K562 (cell line): ENCODE results near the gene ZNF480. TPM values are rescaled to one million over a fixed set of nuclear protein-coding genes. Genes with fewer than 3 reads are reported as not detected.

Experiments
- ATAC-seq: fragments of 200-7000 bp; cut with Tn5 transposase; 3 replicates; pipeline ENCODE4 v1.9.1; 2020; ENCODE audit warnings: moderate library complexity
- BruUV-seq: library from RNA; stranded (reverse); fragments of 400-500 nt; replicated peaks from 2 replicates; lab custom pipeline; 2021; lab: Mats Ljungman, UMichigan
- CTCF ChIA-PET: fragments of 300-600 bp; formaldehyde crosslinking; extraction: SDS; loops from one replicate; lab custom pipeline; 2021; ENCODE audit warnings: low intra/inter-chr PET ratio; lab: Yijun Ruan, JAX
- POLR2A ChIA-PET: fragments of 300-600, 350-650 bp; sonication (Branson Sonifier 250); formaldehyde crosslinking; extraction: SDS; loops from one replicate; lab custom pipeline; 2021; ENCODE audit warnings: antibody characterized with exemption, inconsistent platforms; lab: Yijun Ruan, JAX
- DNase-seq, 4 experiments: peaks; one replicate each; pipeline versions ENCODE4 v3.0.0 to v3.0.0-alpha.2; 2011 to 2018; ENCODE audit warnings: low spot score in 3 of 4, mixed read lengths in 3 of 4; ENCODE audit errors: extremely low read depth in 1 of 4
- FAIRE-seq: peaks from 2 replicates; lab custom pipeline; 2011; peaks lifted over from hg19 to GRCh38; lab: Jason Lieb, UNC
- H2AFZ ChIP-seq: 2 replicates; pipeline ENCODE4 v1.6.0; 2011; ENCODE audit warnings: low read depth, low read length, control low read depth, inconsistent platforms
- H3K27ac ChIP-seq: fragments of 200-600 bp; 3 replicates; pipeline ENCODE4 v1.8.0; 2011; ENCODE audit warnings: low read depth, mild to moderate bottlenecking, control low read depth, inconsistent platforms, low read length, moderate library complexity, mixed read lengths; ENCODE audit errors: extremely low read depth
- H3K27me3 ChIP-seq, 2 experiments: fragments of 300-600 bp in 1 of 2; 2 replicates in 1 of 2; 3 replicates in 1 of 2; pipeline versions ENCODE4 v1.6.0 to v1.8.0; 2011; ENCODE audit warnings: inconsistent platforms in 2 of 2, low read length in 2 of 2, mild to moderate bottlenecking in 1 of 2, mixed read lengths in 1 of 2, moderate library complexity in 1 of 2; ENCODE audit not compliant: control insufficient read depth in 2 of 2, insufficient read depth in 2 of 2
- H3K36me3 ChIP-seq: fragments of 300-600 bp; 3 replicates; pipeline ENCODE4 v1.8.0; 2011; ENCODE audit warnings: mild to moderate bottlenecking, low read length, inconsistent platforms; ENCODE audit not compliant: control insufficient read depth, insufficient read depth
- H3K4me1 ChIP-seq, 2 experiments: fragments of 200-600 bp in 1 of 2; replicated peaks in 1 of 2; 2 replicates in 1 of 2; 3 replicates in 1 of 2; pipeline versions ENCODE4 v1.5.1 to v1.8.0; 2011; ENCODE audit warnings: inconsistent platforms in 2 of 2, low read length in 2 of 2, mild to moderate bottlenecking in 1 of 2, mixed read lengths in 1 of 2, moderate library complexity in 1 of 2; ENCODE audit not compliant: control insufficient read depth in 2 of 2, insufficient read depth in 2 of 2
- H3K4me2 ChIP-seq: 2 replicates; pipeline ENCODE4 v1.6.1; 2011; ENCODE audit warnings: low read length, control low read depth, inconsistent platforms, mixed read lengths; ENCODE audit not compliant: insufficient read depth
- H3K4me3 ChIP-seq: fragments of 200-600 bp; sonication (generic), shearing (Covaris generic); 2 replicates; pipeline ENCODE4 v1.5.1; 2016; ENCODE audit warnings: control low read depth, inconsistent platforms
- H3K79me2 ChIP-seq: fragments of 200-600 bp; 3 replicates; pipeline ENCODE4 v1.8.0; 2011; ENCODE audit warnings: low read length, inconsistent platforms; ENCODE audit not compliant: control insufficient read depth, insufficient read depth
- H3K9ac ChIP-seq, 2 experiments: 2 replicates each; pipeline versions ENCODE4 v1.6.0 to v1.6.1; 2011; ENCODE audit warnings: low read depth in 2 of 2, low read length in 2 of 2, control low read depth in 1 of 2, inconsistent platforms in 1 of 2, mild to moderate bottlenecking in 1 of 2, mixed read lengths in 1 of 2; ENCODE audit not compliant: insufficient read depth in 1 of 2
- H3K9me1 ChIP-seq: one replicate; pipeline ENCODE4 v1.6.0; 2011; ENCODE audit warnings: inconsistent platforms, mild to moderate bottlenecking, low read length, moderate library complexity; ENCODE audit not compliant: control insufficient read depth, insufficient read depth
- H3K9me3 ChIP-seq: replicated peaks from 2 replicates; pipeline ENCODE4 v1.5.1; 2011; ENCODE audit warnings: low read depth, low read length, inconsistent platforms; ENCODE audit not compliant: control insufficient read depth, insufficient read depth
- H4K20me1 ChIP-seq: replicated peaks from 2 replicates; pipeline ENCODE4 v1.6.1; 2011; ENCODE audit warnings: low read length, inconsistent platforms, mixed read lengths; ENCODE audit not compliant: control insufficient read depth, insufficient read depth
- C11orf30 ChIP-seq: fragments of 450-650 bp; IDR thresholded peaks from 2 replicates; pipeline ENCODE4 v1.6.1; 2016; ENCODE audit warnings: low read depth, mild to moderate bottlenecking
- CHD2 ChIP-seq: IDR thresholded peaks from 2 replicates; pipeline ENCODE4 v1.6.1; 2011; ENCODE audit warnings: low read depth, low read length
- MBD2 ChIP-seq: sonication (generic); IDR thresholded peaks from 2 replicates; pipeline ENCODE4 v1.6.1; 2016; ENCODE audit warnings: low read depth, borderline replicate concordance
- MCM7 ChIP-seq, 2 experiments: fragments of 450-650 bp; IDR thresholded peaks; 2 replicates each; pipeline ENCODE4 v1.6.1; 2016 to 2018
- MITF ChIP-seq: IDR thresholded peaks from 2 replicates; pipeline ENCODE4 v1.6.1; 2014; ENCODE audit warnings: antibody characterized with exemption
- RBM15 ChIP-seq: fragments of 200-400 bp; formaldehyde crosslinking; IDR thresholded peaks from 2 replicates; pipeline ENCODE4 v1.6.1; 2018; ENCODE audit warnings: mild to moderate bottlenecking, low read length, moderate library complexity; ENCODE audit not compliant: insufficient read depth
- RHOXF2B ChIP-seq: fragments of 250-450 bp; sonication (Bioruptor Pico); conservative IDR thresholded peaks from 2 replicates; pipeline ENCODE4 v1.5.1; 2021
- SMAD4 ChIP-seq: fragments of 250-450 bp; sonication (Bioruptor Pico); conservative IDR thresholded peaks from 2 replicates; pipeline ENCODE4 v1.8.0; 2021; ENCODE audit warnings: inconsistent platforms, mild to moderate bottlenecking, moderate library complexity
- UBTF ChIP-seq, 2 experiments: IDR thresholded peaks; 2 replicates each; pipeline ENCODE4 v1.6.1; 2012; ENCODE audit warnings: improper control_type of control experiment in 2 of 2, low read depth in 2 of 2, low read length in 2 of 2, borderline replicate concordance in 1 of 2
- ZBTB5 ChIP-seq: fragments of 450-650 bp; IDR thresholded peaks from 2 replicates; pipeline ENCODE4 v1.6.1; 2017; ENCODE audit warnings: antibody characterized with exemption
- ZFP36 ChIP-seq: fragments of 150-350 bp; IDR thresholded peaks from 2 replicates; pipeline ENCODE4 v1.6.1; 2018; ENCODE audit warnings: low read length, low read depth; ENCODE audit not compliant: partially characterized antibody
- ZNF695 ChIP-seq: fragments of 450-650 bp; formaldehyde crosslinking; IDR thresholded peaks from 2 replicates; pipeline ENCODE4 v1.4.0; 2020; ENCODE audit warnings: mild to moderate bottlenecking, moderate library complexity
- WGBS: fragments of 100-300 bp; shearing (Covaris generic); methylation state at CpG from one replicate; pipeline ENCODE4 v1.1.6; 2016; ENCODE audit warnings: low coverage, mixed read lengths; ENCODE audit not compliant: insufficient coverage; ENCODE audit errors: missing lambda C conversion rate; 5-methylcytosine and 5-hydroxymethylcytosine counted together
- in situ Hi-C: fragments of 300-500 bp; cut with MboI; formaldehyde crosslinking; loops from 4 replicates; pipeline ENCODE4 v1.15.0; 2018; ENCODE audit warnings: inconsistent platforms, mixed read lengths
- intact Hi-C: fragments of 100-400 bp; cut with micrococcal nuclease; formaldehyde crosslinking; loops from 2 replicates; pipeline ENCODE4 v1.14.2; 2022
- polyA plus RNA-seq, 8 experiments: library from polyadenylated mRNA; depleted of rRNA in 4 of 8; stranded (reverse) in 5 of 8; unstranded in 3 of 8; fragments of >200 nt; fragmentation: Nextera tagmentation in 2 of 8; fragmentation: Illumina TruSeq in 1 of 8; extraction: Ambion mirVana in 2 of 8; extraction: Trizol in 1 of 8; gene quantifications; 2 replicates each; pipeline versions ENCODE4 v1.2.1 to v1.2.3, GENCODE V29; 2011 to 2014; ENCODE audit warnings: inconsistent platforms in 1 of 8, missing spikeins in 1 of 8
- total RNA-seq, 7 experiments: library from RNA; depleted of rRNA in 6 of 7; stranded (reverse); fragments of >200 nt in 6 of 7; fragmentation: Illumina TruSeq in 2 of 7; extraction: Trizol in 2 of 7; gene quantifications; 2 replicates each; pipeline versions ENCODE4 v1.2.1 to v1.2.3, GENCODE V29; 2011 to 2021; ENCODE audit warnings: low replicate concordance in 1 of 7
- TF ChIP-seq, protein P1 (sequence below): fragments of 450-650 bp; IDR thresholded peaks from 2 replicates; pipeline ENCODE4 v1.7.1; 2018; ENCODE audit warnings: mild to moderate bottlenecking, low read depth; ENCODE audit not compliant: partially characterized antibody
- TF ChIP-seq, protein P2 (sequence below): fragments of 450-650 bp; formaldehyde crosslinking; IDR thresholded peaks from 2 replicates; pipeline ENCODE4 v1.4.0; 2022; ENCODE audit warnings: missing genetic modification characterization

The ZNF480 gene
- total and polyA plus RNA-seq, 9 of the 15 experiments (the other 6 are each of a cell fraction or from before 2014, with no cell fraction given): 10.4 to 31.1 (median 22.3) TPM

DNA sequence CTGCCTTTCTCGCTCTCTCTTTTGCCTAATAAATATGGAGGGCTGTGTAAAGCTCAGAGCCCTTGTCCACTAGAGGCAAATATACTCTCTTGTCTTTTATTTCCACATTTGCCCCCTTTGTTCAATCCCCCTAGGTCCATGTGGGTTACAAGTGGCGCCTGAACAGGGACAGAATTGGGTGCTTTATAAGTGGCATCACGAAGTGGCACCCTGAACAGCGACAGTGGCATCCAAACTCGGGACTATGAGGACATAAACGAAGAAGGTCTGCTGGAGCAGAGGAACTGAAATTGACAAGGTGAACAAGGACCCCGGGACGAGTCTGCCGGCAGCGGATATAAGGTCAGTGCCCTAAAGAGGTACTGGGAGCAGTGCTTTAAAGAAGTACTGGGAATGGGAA is 34.8 kb downstream of the ZNF480 start:
- no peak for FAIRE-seq
- Histone ChIP-seq H3K27ac (no peak overlapping the region), H3K9me1 (no peaks in the 10 kb centered on the region), H3K4me1 (peaks cover 0 to 7% of the 10 kb centered on the region in 2 experiments; a peak in 2 of 5 replicates), H3K4me3 (no peak overlapping the region), H3K79me2 (no peaks in the 10 kb centered on the region), H3K36me3 (no peaks in the 10 kb centered on the region), H2AFZ (no peak overlapping the region), H4K20me1 (no peaks in the 10 kb centered on the region), H3K9ac (no peak overlapping the region), H3K9me3 (0 out of 2 replicates have a peak, but pooled peaks cover 1% of the 10 kb centered on the region), H3K4me2 (no peak overlapping the region), H3K27me3 (no peaks in the 10 kb centered on the region)
- WGBS: under 1% methylated on average over 10 of the region's 10 CpGs
- POLR2A ChIA-PET: no interaction called here
- BruUV-seq: no TSS peak
- CTCF ChIA-PET: no interaction called here
- intact Hi-C loops (no loop called here), in situ Hi-C loops (no loop called here)
- no peak for DNase-seq
- ATAC-seq: no peak
- no peak for TF ChIP-seq MCM7 (IDR thresholded peaks at IDR 0.05)
- no peak for TF ChIP-seq SMAD4
- TF ChIP-seq ZBTB5: no peak
- TF ChIP-seq ZNF695 (CRISPR knock-in tag): no peak
- TF ChIP-seq, protein P1, sequence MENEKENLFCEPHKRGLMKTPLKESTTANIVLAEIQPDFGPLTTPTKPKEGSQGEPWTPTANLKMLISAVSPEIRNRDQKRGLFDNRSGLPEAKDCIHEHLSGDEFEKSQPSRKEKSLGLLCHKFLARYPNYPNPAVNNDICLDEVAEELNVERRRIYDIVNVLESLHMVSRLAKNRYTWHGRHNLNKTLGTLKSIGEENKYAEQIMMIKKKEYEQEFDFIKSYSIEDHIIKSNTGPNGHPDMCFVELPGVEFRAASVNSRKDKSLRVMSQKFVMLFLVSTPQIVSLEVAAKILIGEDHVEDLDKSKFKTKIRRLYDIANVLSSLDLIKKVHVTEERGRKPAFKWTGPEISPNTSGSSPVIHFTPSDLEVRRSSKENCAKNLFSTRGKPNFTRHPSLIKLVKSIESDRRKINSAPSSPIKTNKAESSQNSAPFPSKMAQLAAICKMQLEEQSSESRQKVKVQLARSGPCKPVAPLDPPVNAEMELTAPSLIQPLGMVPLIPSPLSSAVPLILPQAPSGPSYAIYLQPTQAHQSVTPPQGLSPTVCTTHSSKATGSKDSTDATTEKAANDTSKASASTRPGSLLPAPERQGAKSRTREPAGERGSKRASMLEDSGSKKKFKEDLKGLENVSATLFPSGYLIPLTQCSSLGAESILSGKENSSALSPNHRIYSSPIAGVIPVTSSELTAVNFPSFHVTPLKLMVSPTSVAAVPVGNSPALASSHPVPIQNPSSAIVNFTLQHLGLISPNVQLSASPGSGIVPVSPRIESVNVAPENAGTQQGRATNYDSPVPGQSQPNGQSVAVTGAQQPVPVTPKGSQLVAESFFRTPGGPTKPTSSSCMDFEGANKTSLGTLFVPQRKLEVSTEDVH: no peak
- TF ChIP-seq MBD2: no peak
- TF ChIP-seq, protein P2, sequence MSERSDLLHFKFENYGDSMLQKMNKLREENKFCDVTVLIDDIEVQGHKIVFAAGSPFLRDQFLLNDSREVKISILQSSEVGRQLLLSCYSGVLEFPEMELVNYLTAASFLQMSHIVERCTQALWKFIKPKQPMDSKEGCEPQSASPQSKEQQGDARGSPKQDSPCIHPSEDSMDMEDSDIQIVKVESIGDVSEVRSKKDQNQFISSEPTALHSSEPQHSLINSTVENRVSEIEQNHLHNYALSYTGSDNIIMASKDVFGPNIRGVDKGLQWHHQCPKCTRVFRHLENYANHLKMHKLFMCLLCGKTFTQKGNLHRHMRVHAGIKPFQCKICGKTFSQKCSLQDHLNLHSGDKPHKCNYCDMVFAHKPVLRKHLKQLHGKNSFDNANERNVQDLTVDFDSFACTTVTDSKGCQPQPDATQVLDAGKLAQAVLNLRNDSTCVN (CRISPR knock-in tag): no peak
- TF ChIP-seq RHOXF2B (CRISPR knock-in tag): no peak
- TF ChIP-seq RBM15: no peak
- no peak for TF ChIP-seq UBTF (IDR thresholded peaks at IDR 0.05; ENCODE audit: borderline replicate concordance in 1 of 2, low read depth in 2 of 2, low read length in 2 of 2)
- no peak for TF ChIP-seq CHD2
- TF ChIP-seq ZFP36: no peak
- TF ChIP-seq MITF: no peak
- no peak for TF ChIP-seq C11orf30
